Choroid plexus epithelial cell (primary cell): ENCODE data around the gene GULP1.

Experiments used
- DNase-seq: peaks from one replicate; pipeline ENCODE4 v3.0.0-alpha.2; 2010; ENCODE audit warnings: low read depth
- H3K4me3 ChIP-seq: 2 replicates; pipeline ENCODE4 v1.5.1; 2011; ENCODE audit warnings: low read depth, mild to moderate bottlenecking, control low read depth, low read length, moderate library complexity
- CTCF ChIP-seq: conservative IDR thresholded peaks from 2 replicates; pipeline ENCODE4 v1.5.1; 2011; ENCODE audit warnings: low read depth, mild to moderate bottlenecking, control low read depth, inconsistent platforms, low read length, moderate library complexity

Gene GULP1

GRCh38 chr2:188515918-188516317 is 224.2 kb downstream of the GULP1 start:
- no peak for DNase-seq
- TF ChIP-seq CTCF = no peak

GRCh38 chr2:188517549-188518215 is 226.0 kb downstream of the GULP1 start:
- H3K4me3 ChIP-seq = no peak overlapping the region
- DNase-seq = no peak
- TF ChIP-seq CTCF = no peak

More at GRCh38 chr2:188515918-188516317, 224.2 kb downstream of the GULP1 start:
- no peak overlapping the region for H3K4me3 ChIP-seq

- peak; percentile 42 for DNase-seq
- TF ChIP-seq CTCF = no peak
- H3K4me3 ChIP-seq = no peak overlapping the region
Measured at GRCh38 chr2:188518381-188518780, 226.7 kb downstream of the GULP1 start.

- DNase-seq = peak; percentile 49
- TF ChIP-seq CTCF = no peak
- no peak overlapping the region for H3K4me3 ChIP-seq
Measured at GRCh38 chr2:188519136-188519535, 227.5 kb downstream of the GULP1 start.

- peak; percentile 37 for DNase-seq
- H3K4me3 ChIP-seq = no peak overlapping the region
- no peak for TF ChIP-seq CTCF
Measured at GRCh38 chr2:188522517-188522916, 230.8 kb downstream of the GULP1 start.

- DNase-seq = peak; percentile 35
- H3K4me3 ChIP-seq = no peak overlapping the region
- TF ChIP-seq CTCF = no peak
Measured at GRCh38 chr2:188523919-188524318, 232.2 kb downstream of the GULP1 start.

- no peak overlapping the region for H3K4me3 ChIP-seq
- TF ChIP-seq CTCF = peak; percentile 76
- DNase-seq = peak; percentile 83
Measured at GRCh38 chr2:188524519-188525113, 232.9 kb downstream of the GULP1 start.
